NCI-H146 treated with DMSO at 0.1 percent for 48 hours (cell line): ENCODE data around the gene DHRS12.
"Not testable (repeated sequence)": the region's sequence is repeated elsewhere in the genome, so short reads cannot be mapped to it uniquely, and the experiment has no call there.

Experiments
- DNase-seq: peaks from one replicate; lab custom pipeline; 2025; ENCODE audit not compliant: unreplicated experiment; lab: John Stamatoyannopoulos, UW

DHRS12 gene

DNA sequence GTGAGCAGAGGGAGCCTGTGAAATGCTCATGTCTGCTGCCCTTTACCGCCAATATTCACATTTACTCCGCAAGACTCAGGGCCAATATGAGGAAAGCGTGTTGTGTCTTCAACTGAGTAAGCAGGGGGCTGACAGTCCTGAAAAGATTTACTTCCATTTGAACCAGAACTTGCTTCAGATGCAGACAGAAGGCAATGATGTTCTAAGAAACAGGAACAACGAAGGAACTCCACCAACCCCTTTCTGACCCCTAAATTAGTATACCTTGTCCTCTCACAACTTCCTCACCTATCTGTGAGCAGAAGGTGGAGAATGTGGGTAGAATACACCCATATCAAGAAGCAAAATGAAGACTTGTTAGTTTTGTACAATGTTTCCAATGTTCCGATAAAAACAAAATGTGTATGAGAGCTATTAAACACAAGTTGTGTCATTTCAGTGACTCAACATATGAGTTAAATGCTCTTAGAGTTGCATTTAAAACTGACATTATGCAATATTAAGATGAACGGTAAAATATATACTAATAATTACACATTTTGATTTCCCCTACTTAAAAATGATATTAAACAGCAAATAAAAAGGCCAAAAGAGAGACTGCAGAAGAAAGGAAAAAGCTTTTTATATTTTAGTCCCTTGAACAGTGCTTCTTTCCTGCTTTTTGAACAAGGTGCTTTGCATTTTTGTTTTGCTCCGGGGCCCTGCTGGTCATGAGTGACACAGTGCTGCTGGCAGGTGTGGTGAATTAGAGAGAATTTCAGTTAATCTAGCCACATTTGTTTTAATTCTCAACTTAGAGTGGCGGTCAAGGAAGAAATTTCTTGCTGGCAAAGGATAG is 25.0 kb upstream of the DHRS12 start:
- no peak for DNase-seq

DNA sequence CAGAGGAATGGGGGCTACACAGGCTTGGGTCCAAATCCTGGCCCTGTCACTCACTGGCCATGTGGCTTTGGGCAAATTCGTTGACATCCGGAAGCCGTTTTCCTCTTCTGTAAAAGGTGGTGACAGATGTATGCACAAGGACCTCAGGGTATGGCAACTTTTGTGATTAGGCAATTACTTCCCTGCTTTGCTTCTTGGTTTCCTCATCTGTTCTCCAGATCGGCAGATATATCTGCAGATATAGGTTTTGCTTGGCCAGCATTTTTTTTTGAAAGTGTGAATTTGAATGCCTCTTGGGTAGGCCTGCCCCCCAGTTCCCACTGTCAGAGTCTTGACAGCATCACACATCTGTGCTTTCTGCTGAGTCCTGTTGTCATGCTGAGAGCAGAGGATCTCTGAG is 23.3 kb upstream of the DHRS12 start:
- DNase-seq = no peak

DNA sequence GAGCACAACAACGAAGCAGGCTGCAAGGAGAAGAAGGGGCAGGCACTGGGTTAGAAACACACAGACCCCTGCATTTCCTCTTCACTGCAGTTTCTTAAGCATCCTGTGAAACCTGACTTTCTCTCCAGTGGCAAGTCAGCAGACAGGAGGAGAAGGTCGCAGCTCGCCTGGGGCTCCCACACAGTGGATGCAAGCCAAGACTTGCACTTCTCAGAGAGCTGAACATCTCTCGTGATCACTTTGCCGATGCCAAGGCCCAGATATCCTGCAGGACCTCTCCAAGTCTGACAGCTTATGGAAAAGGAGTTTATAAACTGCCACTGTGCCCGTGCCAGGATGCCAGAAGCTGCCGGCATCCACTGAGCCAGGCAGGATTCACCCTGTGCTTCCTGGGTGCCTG is 22.6 kb upstream of the DHRS12 start:
- DNase-seq = no peak

DNA sequence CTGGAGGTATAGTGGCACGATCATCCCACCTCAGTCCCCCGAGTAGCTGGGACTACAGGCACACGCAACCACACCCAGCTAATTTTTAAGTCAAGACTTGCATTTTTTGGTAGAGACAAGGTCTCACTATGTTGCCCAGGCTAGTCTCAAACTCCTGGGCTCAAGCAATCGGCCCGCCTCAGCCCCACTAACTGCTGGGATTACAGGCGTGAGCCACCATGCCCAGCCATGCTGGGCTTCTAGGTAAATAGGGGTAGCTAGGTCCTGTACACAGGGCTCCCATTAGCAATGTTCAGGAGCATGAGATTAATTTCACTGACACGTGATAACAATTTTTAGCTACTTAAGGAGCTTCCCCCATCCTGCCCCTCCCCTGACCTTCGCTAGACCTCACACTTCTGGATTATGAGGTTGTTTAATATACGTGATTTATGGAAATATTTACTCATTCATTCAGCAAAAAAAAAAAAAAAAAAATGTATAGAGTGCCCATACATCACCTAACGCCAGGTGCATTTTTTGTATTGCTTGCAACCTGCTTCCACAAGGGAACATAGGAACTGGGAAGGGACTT is 21.8 kb upstream of the DHRS12 start:
- DNase-seq = no peak

DNA sequence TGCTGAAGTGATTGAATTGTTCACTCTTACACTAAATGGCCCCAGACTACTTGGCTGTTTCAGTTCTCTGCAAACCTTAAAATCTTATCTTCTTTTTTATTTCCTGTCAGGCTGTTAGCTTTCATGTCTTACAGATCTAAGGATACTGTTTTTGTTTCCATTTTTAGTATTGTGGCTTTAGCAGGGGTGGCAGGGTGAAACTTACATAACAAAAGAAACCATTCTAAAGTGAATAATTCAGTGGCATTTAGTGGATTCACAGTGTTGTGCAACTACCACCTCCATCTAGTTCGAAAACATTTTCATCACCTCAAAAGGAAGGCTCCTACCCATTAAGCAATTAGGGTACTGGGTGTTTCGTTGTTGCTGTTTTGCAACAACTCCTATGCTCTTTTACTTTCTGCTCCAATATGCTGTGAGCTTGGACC is 21.2 kb upstream of the DHRS12 start:
- no peak for DNase-seq

DNA sequence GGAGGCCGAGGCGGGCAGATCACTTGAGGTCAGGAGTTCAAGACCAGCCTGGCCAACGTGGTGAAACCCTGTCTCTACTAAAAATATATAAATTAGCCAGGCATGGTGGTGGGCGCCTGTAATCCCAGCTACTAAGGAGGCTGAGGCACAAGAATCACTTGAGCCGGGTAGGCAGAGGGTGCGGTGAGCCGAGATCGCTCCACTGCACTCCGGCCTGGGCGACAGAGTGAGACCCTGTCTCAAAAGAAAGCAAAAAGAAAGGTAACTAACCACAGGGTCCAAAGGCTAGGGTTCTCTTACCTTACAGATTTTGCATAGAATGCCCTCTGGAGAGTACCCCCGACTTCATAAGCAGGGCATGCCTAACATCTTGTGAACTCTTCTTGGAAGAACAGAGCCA is 20.7 kb upstream of the DHRS12 start:
- DNase-seq = not testable (repeated sequence)

DNA sequence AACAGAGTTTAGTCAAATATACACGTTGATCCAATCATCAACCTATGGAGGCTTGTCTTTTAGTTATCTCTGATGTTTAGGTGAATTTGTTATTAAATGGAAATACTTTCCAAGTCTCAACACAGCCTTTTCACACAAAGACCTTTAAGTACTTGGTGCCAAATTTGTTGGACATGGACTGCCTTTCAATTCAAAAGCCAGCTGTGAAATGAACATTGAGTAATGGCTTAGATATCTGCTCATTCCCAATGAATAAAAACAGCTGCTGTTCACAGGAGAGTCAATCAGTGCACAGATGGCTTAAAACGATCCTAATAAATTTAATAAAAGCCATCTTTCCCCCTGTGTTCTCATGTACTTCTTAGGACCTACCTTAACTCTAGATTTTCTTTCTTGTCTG is 19.9 kb upstream of the DHRS12 start:
- no peak for DNase-seq

DNA sequence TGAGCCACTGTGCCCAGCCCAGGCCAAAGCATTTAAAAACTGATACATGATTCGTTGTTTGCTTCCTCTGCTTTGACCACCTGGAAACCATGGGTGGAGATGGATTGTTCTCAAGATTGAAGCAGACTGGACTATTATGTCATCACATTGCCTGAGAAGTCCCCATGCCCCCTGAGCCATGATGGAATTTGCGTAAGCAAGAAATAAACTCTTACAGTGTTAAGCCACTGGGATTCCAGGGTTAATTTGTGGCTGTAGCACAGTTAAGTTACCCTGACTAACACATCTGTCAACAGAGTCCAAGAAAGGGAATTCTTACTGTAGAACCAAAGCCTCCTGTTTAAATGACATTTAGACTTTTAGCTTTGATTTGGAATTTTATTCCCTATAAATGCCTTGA is 19.4 kb upstream of the DHRS12 start:
- DNase-seq = no peak

DNA sequence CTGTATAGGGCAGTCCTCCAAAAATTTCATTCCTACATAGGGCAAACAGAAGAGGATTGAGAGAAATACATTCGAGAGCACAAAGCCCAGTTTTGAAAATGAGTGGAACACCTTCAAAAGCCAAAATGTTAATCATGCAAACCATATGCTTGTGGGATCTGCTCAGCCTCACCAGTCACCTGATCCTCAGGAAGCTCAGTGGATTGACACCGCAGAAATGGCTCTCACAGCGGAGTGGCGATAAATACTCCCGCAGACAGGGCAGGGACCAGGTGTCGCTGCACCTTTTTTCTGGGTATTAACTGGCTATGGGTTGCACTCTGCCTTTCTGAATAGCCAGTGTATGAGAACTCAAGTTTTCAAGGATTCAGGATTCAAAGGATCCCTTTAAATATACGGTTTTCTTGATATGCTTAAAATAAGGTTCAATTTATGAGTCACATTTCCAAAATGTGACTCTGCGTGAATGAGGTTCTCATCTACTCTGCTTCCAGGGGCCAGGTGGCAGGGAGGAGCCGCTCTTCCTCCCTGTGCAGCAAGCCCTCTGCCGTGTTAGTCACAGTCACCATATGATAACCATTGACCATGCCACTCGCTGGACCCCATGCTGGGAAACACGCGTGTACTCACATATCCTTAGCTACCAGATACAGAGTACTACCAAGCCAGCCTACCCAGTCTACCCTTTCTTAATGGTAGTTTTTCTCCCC is 18.3 kb upstream of the DHRS12 start:
- DNase-seq = no peak

DNA sequence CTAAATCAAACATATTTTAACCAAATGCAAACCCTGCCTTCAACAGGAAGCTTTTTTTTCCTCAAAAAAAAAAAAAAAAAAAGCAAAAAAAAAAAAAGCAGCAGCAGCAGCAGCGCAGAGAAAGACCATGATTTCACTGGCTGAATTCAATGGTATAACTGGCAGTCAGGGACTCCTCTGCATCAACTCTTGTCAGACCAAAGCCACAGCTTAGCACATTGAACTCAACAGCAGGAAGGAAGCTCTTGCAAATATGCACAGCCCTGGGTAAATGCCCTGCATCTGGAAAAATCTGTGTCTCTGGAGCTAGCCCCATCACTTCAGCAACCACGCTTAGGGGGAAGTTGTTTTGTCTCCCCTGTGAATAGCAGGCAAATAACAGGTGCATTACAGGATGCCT is 17.6 kb upstream of the DHRS12 start:
- DNase-seq = no peak

DNA sequence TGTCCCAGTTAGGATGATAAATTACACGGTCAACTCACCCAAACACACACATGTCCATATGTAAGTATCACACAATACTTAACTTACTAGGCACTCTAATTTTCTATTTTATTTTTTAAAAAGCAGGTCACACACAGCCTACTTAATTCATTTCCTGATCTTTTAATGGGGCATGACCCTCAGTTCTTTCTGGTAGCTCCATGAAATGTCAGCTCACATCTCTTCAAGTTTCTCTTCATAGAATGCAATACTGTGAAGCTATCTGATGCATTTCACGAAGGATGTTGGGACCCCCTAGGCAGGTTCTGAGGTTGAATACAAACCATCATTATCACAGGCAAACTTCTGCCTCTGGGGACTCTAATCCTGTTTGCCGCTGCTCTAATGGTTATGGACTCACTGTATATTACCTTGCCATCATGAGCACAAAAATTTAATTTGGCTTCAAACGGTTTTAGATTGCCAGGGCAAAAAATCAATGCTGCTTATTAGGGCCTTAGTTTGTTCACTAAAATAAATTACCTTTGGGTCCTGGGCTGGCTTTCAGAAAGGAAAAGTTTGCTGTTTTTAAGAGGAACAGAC is 16.1 kb upstream of the DHRS12 start:
- DNase-seq = no peak

DNA sequence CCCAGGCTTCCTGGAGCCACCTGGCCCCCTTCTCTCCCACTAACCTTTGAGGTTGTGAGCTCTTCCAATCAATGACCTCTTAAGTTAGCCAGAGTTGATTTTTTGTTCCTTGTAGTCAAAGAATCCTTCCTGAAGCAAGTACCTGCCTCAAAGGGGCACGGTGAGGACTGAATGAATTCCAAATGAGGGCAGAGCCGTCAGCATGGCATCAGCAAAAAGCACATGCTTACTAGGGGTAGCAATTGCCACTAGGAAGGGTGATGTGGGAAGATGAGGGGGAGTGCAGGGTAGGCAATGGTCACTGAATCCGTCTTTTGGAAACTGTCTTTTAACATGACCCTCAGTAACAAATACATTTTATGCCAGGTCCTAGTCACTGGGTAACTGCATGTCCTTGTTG is 15.6 kb upstream of the DHRS12 start:
- DNase-seq = no peak

DNA sequence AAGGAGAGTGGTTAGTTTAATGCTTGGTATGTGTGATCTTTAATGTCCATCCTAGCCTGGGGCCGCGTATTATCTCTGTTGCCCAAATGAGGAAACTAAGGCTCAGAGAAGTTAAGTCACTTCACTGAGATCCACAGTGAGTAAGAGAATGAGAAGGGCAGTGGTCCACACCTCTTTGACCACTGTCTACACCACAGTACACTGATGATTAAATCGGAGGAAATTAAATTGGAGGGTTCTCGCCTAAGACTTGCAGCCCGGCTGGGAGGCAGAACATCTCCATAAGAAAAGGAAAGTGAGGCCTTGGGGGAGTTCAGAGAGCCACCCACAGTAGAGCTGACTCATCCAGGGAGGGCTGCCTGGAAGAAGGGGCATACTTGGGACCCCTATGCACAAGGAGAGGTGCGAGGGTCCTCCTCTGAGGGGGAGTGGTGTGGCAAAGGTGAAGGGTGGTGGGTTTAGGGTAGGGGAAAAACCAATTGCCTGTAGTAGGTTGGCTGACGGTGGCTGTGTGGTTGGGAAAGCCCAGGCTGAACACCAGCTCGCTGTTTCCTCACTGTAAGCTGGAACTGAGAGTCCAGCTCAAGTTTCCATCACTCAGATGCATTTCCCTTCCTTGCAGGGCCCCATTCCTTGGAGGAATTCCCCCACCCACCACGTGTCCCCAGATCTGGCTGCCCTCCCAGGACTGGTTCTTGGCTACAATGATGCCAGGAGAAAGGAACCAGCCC is 15.0 kb upstream of the DHRS12 start:
- no peak for DNase-seq

DNA sequence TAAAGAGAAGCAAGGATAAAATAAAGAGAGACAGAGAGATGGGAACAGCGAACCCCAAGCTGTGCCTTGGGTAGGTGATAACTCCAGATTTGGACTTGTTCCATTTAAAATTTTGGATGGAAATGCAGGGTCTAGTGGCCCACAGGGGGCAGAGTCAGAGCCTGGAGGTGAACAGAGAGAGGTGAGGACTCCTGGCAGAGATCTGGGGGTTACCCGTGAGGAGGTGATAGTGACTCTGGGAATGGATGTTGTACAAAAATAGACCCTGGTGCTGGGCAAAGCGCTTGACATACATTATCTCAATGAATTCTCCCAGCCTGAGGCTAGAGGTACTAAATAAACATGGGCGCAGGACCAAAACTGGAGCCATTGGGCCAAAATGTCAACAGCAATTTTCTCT is 14.3 kb upstream of the DHRS12 start:
- DNase-seq = no peak

DNA sequence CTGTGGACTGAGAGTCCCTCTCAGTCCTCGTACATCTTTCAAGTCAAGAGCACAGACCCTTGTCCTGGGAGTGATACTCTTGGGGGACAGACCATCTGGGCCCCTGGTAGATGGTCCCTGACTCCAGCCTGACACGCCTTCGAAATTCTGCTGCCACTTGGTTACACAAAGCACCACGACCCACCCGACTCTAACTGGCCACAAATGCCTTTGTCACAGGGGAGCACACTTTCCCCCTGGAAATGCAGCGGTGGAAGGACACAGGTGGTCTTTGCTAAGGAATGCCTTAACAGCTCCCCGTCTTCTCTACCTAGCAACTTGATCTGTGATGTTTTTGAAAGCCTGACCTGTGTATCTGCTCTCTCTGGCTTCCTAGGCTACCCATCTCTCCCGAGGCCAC is 13.8 kb upstream of the DHRS12 start:
- DNase-seq = no peak

DNA sequence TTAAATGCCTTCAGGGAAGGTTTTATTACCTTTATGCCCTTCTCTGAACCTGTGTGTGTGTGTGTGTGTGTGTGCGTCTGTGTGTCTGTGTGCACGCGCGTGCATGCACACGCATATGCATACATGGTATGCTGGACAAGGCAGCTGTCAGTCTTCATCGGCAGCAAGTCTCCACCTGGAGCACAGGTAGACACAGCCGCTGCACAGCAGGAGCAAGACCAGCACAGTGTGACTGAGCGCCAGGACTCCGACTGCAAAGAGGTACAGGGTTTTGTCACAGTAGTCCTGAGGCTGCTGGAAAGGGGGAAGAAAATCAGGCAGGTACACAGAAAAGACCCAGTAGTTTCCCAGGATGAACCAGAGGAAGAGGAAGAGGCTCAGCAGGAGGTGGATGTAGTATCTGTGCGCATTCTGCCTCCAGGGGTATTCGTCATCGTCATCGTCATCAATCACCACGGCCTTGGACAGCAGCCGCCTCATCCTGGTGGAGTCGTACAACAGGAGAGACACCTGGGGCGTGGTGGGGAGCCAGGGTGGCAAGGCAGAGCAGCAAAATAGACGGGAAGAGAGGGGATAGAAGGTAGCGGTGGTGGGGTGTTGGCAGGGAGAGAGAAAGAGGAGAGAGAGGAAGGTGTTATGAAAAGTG is 12.8 kb upstream of the DHRS12 start:
- peak; percentile 65 for DNase-seq

DNA sequence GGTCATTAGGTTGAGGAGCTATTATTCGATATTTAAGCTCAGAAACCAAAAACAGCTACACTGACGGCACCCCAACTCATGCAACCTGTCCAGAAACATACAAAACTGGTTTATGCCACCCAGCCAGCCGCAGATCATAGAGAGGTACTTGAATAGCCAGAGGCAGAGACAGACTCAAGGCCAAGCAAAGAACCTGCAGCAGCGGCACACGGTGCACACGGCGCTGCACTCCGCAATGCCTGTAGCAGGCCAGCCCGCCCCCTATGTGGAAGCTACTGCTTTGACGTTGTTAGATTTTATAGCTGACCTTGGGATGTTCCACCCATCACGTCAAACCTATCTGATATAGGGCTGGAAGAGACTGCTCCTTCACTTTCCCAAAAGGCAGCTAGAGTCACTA is 11.9 kb upstream of the DHRS12 start:
- no peak for DNase-seq

DNA sequence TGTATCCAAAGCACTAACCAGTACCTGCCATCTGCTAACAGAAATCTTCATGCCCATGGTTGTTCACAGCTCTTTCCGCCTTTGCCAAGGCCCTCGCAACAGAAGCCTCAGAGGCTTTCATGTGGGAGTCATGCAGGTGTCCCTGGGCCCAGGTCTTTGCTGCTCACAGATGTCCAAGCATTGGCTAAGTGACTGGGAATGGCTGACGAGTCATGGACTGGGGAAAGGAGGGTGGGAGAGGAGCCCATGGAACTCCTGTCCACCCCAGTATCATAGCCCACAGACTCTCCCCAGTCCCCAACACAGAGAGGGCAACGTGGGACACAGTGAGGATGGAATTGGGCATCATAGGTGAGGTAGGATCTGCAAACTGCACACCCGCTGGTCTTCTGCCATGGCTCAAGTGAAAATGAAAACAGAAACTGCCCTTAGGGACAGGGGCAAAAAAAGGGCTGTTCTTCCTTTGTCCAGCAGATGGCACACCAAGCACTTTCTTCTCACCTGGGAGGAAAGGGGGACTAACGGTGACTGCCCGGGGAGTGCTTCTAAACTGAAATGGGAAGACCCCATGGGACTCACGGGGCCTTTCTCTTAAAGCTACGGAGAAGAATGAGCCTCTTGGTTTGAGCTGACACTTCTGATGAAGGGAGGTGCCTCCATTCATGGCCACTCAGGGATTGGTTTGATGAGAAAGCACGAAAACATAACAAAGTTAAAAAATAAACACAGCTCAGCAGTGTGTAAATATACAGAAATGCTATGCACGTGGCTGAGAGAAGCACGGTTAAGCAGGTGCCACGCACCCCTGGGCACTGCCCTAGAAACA is 11.1 kb upstream of the DHRS12 start:
- peak; percentile 46 for DNase-seq

DNA sequence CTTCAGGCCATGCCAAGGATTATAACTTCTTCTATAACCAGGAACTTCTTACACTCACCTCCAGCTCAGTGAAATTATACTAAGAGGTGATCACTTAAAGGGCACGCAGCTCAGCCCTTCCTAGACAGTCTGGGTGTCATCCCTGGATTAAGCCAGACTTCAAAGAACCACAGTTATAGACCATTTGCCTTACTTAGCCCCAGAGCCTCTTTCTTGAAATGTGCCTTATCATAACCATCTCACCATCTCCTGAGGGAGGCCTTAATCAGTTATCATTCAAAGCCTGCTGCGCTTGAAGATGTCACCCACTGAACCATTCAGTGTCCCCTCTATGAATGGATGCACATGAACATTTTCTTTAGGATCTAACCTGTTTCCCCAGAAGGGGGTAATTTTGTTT is 10.1 kb upstream of the DHRS12 start:
- no peak for DNase-seq

DNA sequence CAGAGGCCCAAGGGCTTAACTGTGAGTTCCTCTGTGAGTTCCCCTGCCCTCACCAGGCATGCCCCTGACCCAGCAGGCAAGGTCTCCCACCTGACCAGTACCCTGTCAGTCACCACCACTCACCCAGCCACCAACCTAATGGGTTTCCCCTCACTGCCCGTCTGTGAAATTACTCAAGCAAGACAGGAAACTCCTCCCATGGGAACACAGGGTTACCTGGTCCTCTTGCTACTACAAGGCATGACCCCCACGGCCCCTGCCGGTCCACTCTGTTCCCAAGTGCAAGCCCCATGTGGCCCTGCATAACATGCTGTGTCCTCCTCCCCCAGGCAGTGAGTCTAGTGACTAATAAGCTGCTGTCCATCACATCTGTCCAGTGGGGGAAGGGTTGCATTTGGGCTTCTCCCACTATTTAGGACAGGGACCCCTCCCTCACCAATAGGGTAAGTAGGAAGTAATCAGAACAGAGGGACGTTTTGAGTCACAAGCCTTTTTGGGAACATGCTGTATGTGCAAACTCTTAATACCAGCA is 8.0 kb upstream of the DHRS12 start:
- DNase-seq = no peak
